HepG2 (cell line): ENCODE data around the gene PRSS33. TPM values are rescaled to one million over a fixed set of nuclear protein-coding genes. Genes with fewer than 3 reads are reported as not detected.

Experiments
- AHR ChIP-seq: IDR thresholded peaks from 2 replicates; pipeline ENCODE4 v1.6.1; 2018; ENCODE audit warnings: missing genetic modification reagents, missing compliant biosample characterization
- CEBPG ChIP-seq: IDR thresholded peaks from 2 replicates; pipeline ENCODE4 v1.6.1; 2016
- E2F2 ChIP-seq: sonication (generic); formaldehyde crosslinking; IDR thresholded peaks from 2 replicates; pipeline ENCODE4 v1.4.0; 2020; ENCODE audit warnings: missing genetic modification reagents, borderline replicate concordance
- EED ChIP-seq: sonication (generic); formaldehyde crosslinking; IDR thresholded peaks from 2 replicates; pipeline ENCODE4 v1.5.0; 2020; ENCODE audit warnings: mild to moderate bottlenecking, missing genetic modification reagents
- HDAC2 ChIP-seq: sonication (generic); formaldehyde crosslinking; IDR thresholded peaks from 2 replicates; pipeline ENCODE4 v1.4.0; 2020; ENCODE audit warnings: missing genetic modification reagents
- HHEX ChIP-seq: IDR thresholded peaks from 2 replicates; pipeline ENCODE4 v1.6.1; 2016; ENCODE audit warnings: control low read depth
- MEIS2 ChIP-seq: sonication (generic); formaldehyde crosslinking; IDR thresholded peaks from 2 replicates; pipeline ENCODE4 v1.9.0; 2021; ENCODE audit warnings: mild to moderate bottlenecking, missing genetic modification reagents
- MLX ChIP-seq: IDR thresholded peaks from 2 replicates; pipeline ENCODE4 v1.6.1; 2016
- SCMH1 ChIP-seq: sonication (generic); formaldehyde crosslinking; IDR thresholded peaks from 2 replicates; pipeline ENCODE4 v1.9.0; 2021; ENCODE audit warnings: missing genetic modification reagents, mild to moderate bottlenecking, borderline replicate concordance
- SNRNP70 ChIP-seq: fragments of 200-400 bp; formaldehyde crosslinking; IDR thresholded peaks from 2 replicates; pipeline ENCODE4 v1.6.1; 2017; ENCODE audit warnings: mild to moderate bottlenecking, low read depth, low read length, moderate library complexity
- TBL1XR1 ChIP-seq: fragments of 150-350 bp; IDR thresholded peaks from 2 replicates; pipeline ENCODE4 v1.6.1; 2014; ENCODE audit warnings: borderline replicate concordance, low read length; ENCODE audit not compliant: partially characterized antibody
- TCF7 ChIP-seq: sonication (generic); IDR thresholded peaks from 2 replicates; pipeline ENCODE4 v1.6.1; 2016; ENCODE audit warnings: antibody characterized with exemption, low read depth
- TEAD2 ChIP-seq: sonication (generic); formaldehyde crosslinking; IDR thresholded peaks from 2 replicates; pipeline ENCODE4 v1.9.0; 2021; ENCODE audit warnings: missing genetic modification reagents
- YEATS2 ChIP-seq: sonication (generic); formaldehyde crosslinking; IDR thresholded peaks from 2 replicates; pipeline ENCODE4 v1.4.0; 2020; ENCODE audit warnings: missing genetic modification reagents, borderline replicate concordance
- ZBTB1 ChIP-seq: sonication (generic); formaldehyde crosslinking; IDR thresholded peaks from 2 replicates; pipeline ENCODE4 v1.4.0; 2020; ENCODE audit warnings: missing genetic modification reagents, borderline replicate concordance
- ZBTB8A ChIP-seq: sonication (generic); formaldehyde crosslinking; IDR thresholded peaks from 2 replicates; pipeline ENCODE4 v1.4.0; 2020; ENCODE audit warnings: mild to moderate bottlenecking, low read depth, missing genetic modification reagents, borderline replicate concordance
- ZFP36L1 ChIP-seq: sonication (generic); formaldehyde crosslinking; IDR thresholded peaks from 2 replicates; pipeline ENCODE4 v1.8.0; 2022; ENCODE audit warnings: mild to moderate bottlenecking, missing genetic modification reagents, moderate library complexity
- ZMAT5 ChIP-seq: sonication (generic); formaldehyde crosslinking; IDR thresholded peaks from 2 replicates; pipeline ENCODE4 v1.5.0; 2020; ENCODE audit warnings: mild to moderate bottlenecking, low read depth, missing genetic modification reagents, borderline replicate concordance
- ZNF180 ChIP-seq: sonication (generic); formaldehyde crosslinking; IDR thresholded peaks from 2 replicates; pipeline ENCODE4 v1.4.0; 2020; ENCODE audit warnings: low read depth, missing genetic modification reagents, borderline replicate concordance
- ZNF3 ChIP-seq: IDR thresholded peaks from 2 replicates; pipeline ENCODE4 v1.7.0; 2017; ENCODE audit warnings: inconsistent platforms
- ZNF451 ChIP-seq: sonication (generic); formaldehyde crosslinking; IDR thresholded peaks from 2 replicates; pipeline ENCODE4 v1.5.0; 2020; ENCODE audit warnings: mild to moderate bottlenecking, missing genetic modification reagents
- ZNF503 ChIP-seq: sonication (generic); formaldehyde crosslinking; IDR thresholded peaks from 2 replicates; pipeline ENCODE4 v1.4.0; 2020; ENCODE audit warnings: missing genetic modification reagents
- ZNF549 ChIP-seq: sonication (generic); formaldehyde crosslinking; IDR thresholded peaks from 2 replicates; pipeline ENCODE4 v1.5.0; 2020; ENCODE audit warnings: missing genetic modification reagents
- ZNF672 ChIP-seq: sonication (generic); formaldehyde crosslinking; IDR thresholded peaks from 2 replicates; pipeline ENCODE4 v1.8.1; 2022; ENCODE audit warnings: missing genetic modification reagents
- ZNF784 ChIP-seq: sonication (generic); formaldehyde crosslinking; IDR thresholded peaks from 2 replicates; pipeline ENCODE4 v1.5.1; 2020; ENCODE audit warnings: missing genetic modification reagents, mild to moderate bottlenecking, borderline replicate concordance
- ZSCAN20 ChIP-seq: sonication (generic); formaldehyde crosslinking; IDR thresholded peaks from 2 replicates; pipeline ENCODE4 v1.4.0; 2020; ENCODE audit warnings: missing genetic modification reagents, mild to moderate bottlenecking, borderline replicate concordance
- polyA plus RNA-seq, 8 experiments: library from polyadenylated mRNA; depleted of rRNA in 3 of 8; stranded (reverse) in 7 of 8; unstranded in 1 of 8; fragments of >200 nt; fragmentation: Illumina TruSeq in 4 of 8; extraction: Trizol in 4 of 8; gene quantifications; 2 replicates each; pipeline versions ENCODE4 v1.2.1 to v1.2.3, GENCODE V29; 2011 to 2016; ENCODE audit warnings: low read depth in 4 of 8, missing spikeins in 1 of 8, mixed read lengths in 1 of 8; ENCODE audit not compliant: insufficient read depth in 1 of 8
- total RNA-seq, 5 experiments: library from RNA; depleted of rRNA; stranded (reverse); fragments of >200 nt; fragmentation: Illumina TruSeq; extraction: Trizol; gene quantifications; 2 replicates each; pipeline ENCODE4 v1.2.3, GENCODE V29; 2016; ENCODE audit warnings: low read depth in 1 of 5

PRSS33 gene
- total and polyA plus RNA-seq, 2 of the 13 experiments (the other 11 are each of a cell fraction or from before 2014, with no cell fraction given) = not detected

- TF ChIP-seq MEIS2 (0 out of 2 replicates have a peak, but pooled peaks have one; percentile 31), YEATS2 (CRISPR knock-in tag) (peak; percentile 44; the same call in 1 of the 2 replicates), HHEX (CRISPR knock-in tag) (no peak), TEAD2 (0 out of 2 replicates have a peak, but pooled peaks have one; percentile 45), MLX (no peak), TCF7 (no peak), TBL1XR1 (no peak), ZNF672 (no peak), ZNF3 (CRISPR knock-in tag) (no peak), ZFP36L1 (CRISPR knock-in tag) (0 out of 2 replicates have a peak, but pooled peaks have one; percentile 28), ZBTB1 (CRISPR knock-in tag) (no peak), CEBPG (CRISPR knock-in tag) (no peak), E2F2 (CRISPR knock-in tag) (0 out of 2 replicates have a peak, but pooled peaks have one; percentile 26), SNRNP70 (no peak), ZNF451 (CRISPR knock-in tag) (no peak), ZSCAN20 (CRISPR knock-in tag) (0 out of 2 replicates have a peak, but pooled peaks have one; percentile 66), EED (no peak), AHR (CRISPR knock-in tag) (no peak), ZNF180 (CRISPR knock-in tag) (no peak), ZNF503 (CRISPR knock-in tag) (no peak), ZBTB8A (CRISPR knock-in tag) (no peak), ZMAT5 (CRISPR knock-in tag) (no peak), HDAC2 (CRISPR knock-in tag) (no peak), ZNF784 (CRISPR knock-in tag) (no peak), ZNF549 (no peak), SCMH1 (no peak)
These were observed 10.7 kb downstream of the PRSS33 start (continued) for GRCh38 chr16:2776500-2777139.
